ENCODE results near the gene PAN3. TPM values are rescaled to one million over a fixed set of nuclear protein-coding genes. Genes with fewer than 3 reads are reported as not detected.
"Not testable (repeated sequence)": the region's sequence is repeated elsewhere in the genome, so short reads cannot be mapped to it uniquely, and the experiment has no call there.

The PAN3 gene
- total RNA-seq, 1 donor from 2014 or later, result 61.3 TPM

- H3K4me1 Mint-ChIP-seq, result peaks cover 1% of the 10 kb centered on the region
- no peak overlapping the region for H3K4me3 Mint-ChIP-seq
- peaks cover 6% of the 10 kb centered on the region for H3K9me3 Mint-ChIP-seq
- H3K27ac Mint-ChIP-seq, result no peak overlapping the region
- no peak for DNase-seq (ENCODE audit: low spot score in 2 of 2, unreplicated experiment in 2 of 2)
- peaks cover 87% of the 10 kb centered on the region for H3K27me3 Mint-ChIP-seq (ENCODE audit: low read depth)
- no peaks in the 10 kb centered on the region for H3K36me3 Mint-ChIP-seq
- TF ChIP-seq, protein P1, sequence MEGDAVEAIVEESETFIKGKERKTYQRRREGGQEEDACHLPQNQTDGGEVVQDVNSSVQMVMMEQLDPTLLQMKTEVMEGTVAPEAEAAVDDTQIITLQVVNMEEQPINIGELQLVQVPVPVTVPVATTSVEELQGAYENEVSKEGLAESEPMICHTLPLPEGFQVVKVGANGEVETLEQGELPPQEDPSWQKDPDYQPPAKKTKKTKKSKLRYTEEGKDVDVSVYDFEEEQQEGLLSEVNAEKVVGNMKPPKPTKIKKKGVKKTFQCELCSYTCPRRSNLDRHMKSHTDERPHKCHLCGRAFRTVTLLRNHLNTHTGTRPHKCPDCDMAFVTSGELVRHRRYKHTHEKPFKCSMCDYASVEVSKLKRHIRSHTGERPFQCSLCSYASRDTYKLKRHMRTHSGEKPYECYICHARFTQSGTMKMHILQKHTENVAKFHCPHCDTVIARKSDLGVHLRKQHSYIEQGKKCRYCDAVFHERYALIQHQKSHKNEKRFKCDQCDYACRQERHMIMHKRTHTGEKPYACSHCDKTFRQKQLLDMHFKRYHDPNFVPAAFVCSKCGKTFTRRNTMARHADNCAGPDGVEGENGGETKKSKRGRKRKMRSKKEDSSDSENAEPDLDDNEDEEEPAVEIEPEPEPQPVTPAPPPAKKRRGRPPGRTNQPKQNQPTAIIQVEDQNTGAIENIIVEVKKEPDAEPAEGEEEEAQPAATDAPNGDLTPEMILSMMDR (IDR thresholded peaks at IDR 0.05; ENCODE audit: unreplicated experiment), result no peak
Measured at GRCh38 chr13:28097503-28097902, 40.8 kb upstream of the PAN3 start.

GRCh38 chr13:28099396-28100149 lies 38.8 kb upstream of the PAN3 start:
- Mint-ChIP-seq H3K4me1 (no peaks in the 10 kb centered on the region), H3K36me3 (no peaks in the 10 kb centered on the region), H3K9me3 (peaks cover 6% of the 10 kb centered on the region), H3K27ac (no peak overlapping the region), H3K4me3 (peak overlapping the region; percentile 56), H3K27me3 (ENCODE audit: low read depth) (peaks cover 96% of the 10 kb centered on the region)
- TF ChIP-seq, protein P1 (IDR thresholded peaks at IDR 0.05; ENCODE audit: unreplicated experiment), result no peak
- DNase-seq (ENCODE audit: low spot score in 2 of 2, unreplicated experiment in 2 of 2), result no peak

- H3K27me3 Mint-ChIP-seq (ENCODE audit: low read depth), result peaks cover 95% of the 10 kb centered on the region
- no peak within 1 kb of the TSS for H3K27ac Mint-ChIP-seq
- H3K36me3 Mint-ChIP-seq, result no peaks in the 10 kb centered on the region
- H3K4me3 Mint-ChIP-seq, result peak within 1 kb of the TSS; percentile 56
- TF ChIP-seq, protein P1 (IDR thresholded peaks at IDR 0.05; ENCODE audit: unreplicated experiment), result no peak
- H3K4me1 Mint-ChIP-seq, result no peaks in the 10 kb centered on the region
- DNase-seq (ENCODE audit: low spot score in 2 of 2, unreplicated experiment in 2 of 2), result peak in 1 of 2 experiments; percentile 59
- peaks cover 6% of the 10 kb centered on the region for H3K9me3 Mint-ChIP-seq
Measured at GRCh38 chr13:28100150-28101121, 37.9 kb upstream of the PAN3 start, which contains the start of gene FLT3. FLT3 (minus strand) TSS chr13:28100576; CDS start chr13:28100510, 66 bp downstream.

DNA sequence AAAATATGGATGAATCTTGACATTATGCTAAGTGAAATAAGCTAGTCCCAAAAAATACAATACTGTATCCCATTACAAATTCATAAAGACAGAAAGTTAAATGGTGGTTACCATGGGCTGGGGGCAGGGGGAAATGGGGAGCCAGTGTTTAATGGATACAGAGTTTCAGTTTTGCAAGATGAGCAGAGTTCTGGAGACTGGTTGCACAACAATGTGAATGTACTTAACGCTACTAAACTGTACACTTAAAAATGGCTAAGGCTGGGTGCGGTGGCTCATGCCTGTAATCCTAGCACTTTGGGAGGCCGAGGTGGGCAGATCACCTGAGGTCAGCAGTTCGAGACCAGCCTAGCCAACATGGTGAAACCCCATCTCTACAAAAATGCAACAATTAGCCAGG lies 36.5 kb upstream of the PAN3 start:
- DNase-seq (ENCODE audit: low spot score in 2 of 2, unreplicated experiment in 2 of 2); H3K4me3 Mint-ChIP-seq; H3K9me3 Mint-ChIP-seq: not testable (repeated sequence)

GRCh38 chr13:28106976-28107375 lies 31.4 kb upstream of the PAN3 start:
- Mint-ChIP-seq H3K9me3 (no peaks in the 10 kb centered on the region), H3K27ac (no peak overlapping the region), H3K4me1 (no peaks in the 10 kb centered on the region), H3K27me3 (ENCODE audit: low read depth) (peaks cover 53% of the 10 kb centered on the region), H3K4me3 (no peak overlapping the region), H3K36me3 (no peaks in the 10 kb centered on the region)
- TF ChIP-seq, protein P1 (IDR thresholded peaks at IDR 0.05; ENCODE audit: unreplicated experiment), result no peak
- no peak for DNase-seq (ENCODE audit: low spot score in 2 of 2, unreplicated experiment in 2 of 2)

More for the DNA sequence above, 36.5 kb upstream of the PAN3 start:
- H3K4me1 Mint-ChIP-seq, H3K27ac Mint-ChIP-seq, H3K36me3 Mint-ChIP-seq: not testable (repeated sequence)
- H3K27me3 Mint-ChIP-seq (ENCODE audit: low read depth), result peaks cover 82% of the 10 kb centered on the region
